Endodermal cell (in vitro differentiated cells): ENCODE data around the gene CDK15. TPM values are rescaled to one million over a fixed set of nuclear protein-coding genes. Genes with fewer than 3 reads are reported as not detected.

Source experiments
- DNase-seq: peaks from one replicate; pipeline ENCODE4 v3.0.0-alpha.2; 2017
- H3K27ac ChIP-seq: 2 replicates; pipeline ENCODE4 v1.5.1; 2013; ENCODE audit warnings: mild to moderate bottlenecking, low read depth, low read length, moderate library complexity
- H3K27me3 ChIP-seq: 2 replicates; pipeline ENCODE4 v1.6.1; 2013; ENCODE audit warnings: mild to moderate bottlenecking, low read length, moderate library complexity; ENCODE audit not compliant: insufficient read depth, control insufficient read depth, poor library complexity, severe bottlenecking
- H3K36me3 ChIP-seq: 2 replicates; pipeline ENCODE4 v1.7.0; 2013; ENCODE audit warnings: mild to moderate bottlenecking, low read length, moderate library complexity; ENCODE audit not compliant: control insufficient read depth, insufficient read depth
- H3K4me1 ChIP-seq: one replicate; pipeline ENCODE4 v1.7.0; 2013; ENCODE audit warnings: low read length; ENCODE audit not compliant: control insufficient read depth, insufficient read depth
- H3K4me3 ChIP-seq: 2 replicates; pipeline ENCODE4 v1.5.1; 2013; ENCODE audit warnings: mild to moderate bottlenecking, low read length, moderate library complexity
- H3K9ac ChIP-seq: 2 replicates; pipeline ENCODE4 v1.6.1; 2013; ENCODE audit warnings: mild to moderate bottlenecking, low read length, moderate library complexity; ENCODE audit not compliant: poor library complexity, severe bottlenecking; ENCODE audit errors: extremely low read depth
- H3K9me3 ChIP-seq: 2 replicates; pipeline ENCODE4 v1.6.1; 2013; ENCODE audit warnings: mild to moderate bottlenecking, low read length, moderate library complexity; ENCODE audit not compliant: control insufficient read depth
- H3K27ac Mint-ChIP-seq: 2 replicates; pipeline ENCODE4 v1.8.0; 2020; ENCODE audit warnings: mixed read lengths
- H3K27me3 Mint-ChIP-seq: 2 replicates; pipeline ENCODE4 v1.8.0; 2021; ENCODE audit warnings: mild to moderate bottlenecking, mixed read lengths; ENCODE audit not compliant: insufficient read depth
- H3K36me3 Mint-ChIP-seq: 2 replicates; pipeline ENCODE4 v1.8.0; 2020; ENCODE audit warnings: low read depth, mixed read lengths
- H3K4me1 Mint-ChIP-seq: 2 replicates; pipeline ENCODE4 v1.8.0; 2020; ENCODE audit warnings: mixed read lengths
- H3K4me3 Mint-ChIP-seq: 2 replicates; pipeline ENCODE4 v1.8.0; 2020; ENCODE audit warnings: mild to moderate bottlenecking, moderate library complexity, mixed read lengths
- H3K9me3 Mint-ChIP-seq: 2 replicates; pipeline ENCODE4 v1.8.0; 2020; ENCODE audit warnings: mild to moderate bottlenecking, mixed read lengths
- WGBS, 2 experiments: methylation state at CpG; one replicate each; pipeline versions ENCODE4 v1.1.5 to v1.1.7; 2013; ENCODE audit warnings: missing lambda C conversion rate in 2 of 2, mixed read lengths in 1 of 2; ENCODE audit not compliant: insufficient coverage in 1 of 2, insufficient read length in 1 of 2; 5-methylcytosine and 5-hydroxymethylcytosine counted together
- total RNA-seq, 2 donors: library from RNA; stranded (reverse); fragmentation: NEBNext Ultra II Directional in 1 of 2; extraction: Animal tissue kit (Norgen Biotek cat#: 25700) in 1 of 2; gene quantifications; 2 replicates in 1 of 2; 3 replicates in 1 of 2; pipeline ENCODE4 v1.2.1, GENCODE V29; 2021
- TF ChIP-seq, protein P1 (sequence below): fragments of 200-600 bp; sonication (generic); conservative IDR thresholded peaks from 2 replicates; pipeline ENCODE4 v1.5.0; 2021; ENCODE audit warnings: antibody characterized with exemption, mild to moderate bottlenecking

Gene CDK15
- total RNA-seq, 2 donors from 2014 or later = 0.35 TPM; not detected in 1

DNA sequence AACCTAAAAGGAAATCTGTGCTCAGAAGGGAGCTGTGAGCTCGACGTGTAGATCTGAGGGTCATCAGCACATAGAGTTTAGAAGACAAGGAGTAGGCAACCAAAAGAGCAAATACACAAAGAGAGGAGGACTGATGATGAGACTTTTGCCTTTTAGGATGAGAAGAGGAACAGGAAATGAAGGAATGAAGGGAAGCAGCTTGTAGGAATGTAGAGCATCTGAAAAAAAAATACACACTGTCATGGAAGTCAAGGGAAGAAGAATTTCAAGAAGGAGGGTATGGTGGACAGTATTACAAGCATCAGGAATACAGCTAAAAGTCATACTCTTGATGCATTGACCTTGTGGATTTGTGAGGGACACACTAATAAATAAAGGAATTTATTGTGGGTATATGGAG lies 21.9 kb downstream of the CDK15 start:
- peaks cover 1% of the 10 kb centered on the region for H3K4me1 Mint-ChIP-seq
- no peaks in the 10 kb centered on the region for H3K27me3 Mint-ChIP-seq
- H3K27ac ChIP-seq = no peak overlapping the region
- no peaks in the 10 kb centered on the region for H3K4me1 ChIP-seq
- H3K27ac Mint-ChIP-seq = no peak overlapping the region
- TF ChIP-seq, protein P1, sequence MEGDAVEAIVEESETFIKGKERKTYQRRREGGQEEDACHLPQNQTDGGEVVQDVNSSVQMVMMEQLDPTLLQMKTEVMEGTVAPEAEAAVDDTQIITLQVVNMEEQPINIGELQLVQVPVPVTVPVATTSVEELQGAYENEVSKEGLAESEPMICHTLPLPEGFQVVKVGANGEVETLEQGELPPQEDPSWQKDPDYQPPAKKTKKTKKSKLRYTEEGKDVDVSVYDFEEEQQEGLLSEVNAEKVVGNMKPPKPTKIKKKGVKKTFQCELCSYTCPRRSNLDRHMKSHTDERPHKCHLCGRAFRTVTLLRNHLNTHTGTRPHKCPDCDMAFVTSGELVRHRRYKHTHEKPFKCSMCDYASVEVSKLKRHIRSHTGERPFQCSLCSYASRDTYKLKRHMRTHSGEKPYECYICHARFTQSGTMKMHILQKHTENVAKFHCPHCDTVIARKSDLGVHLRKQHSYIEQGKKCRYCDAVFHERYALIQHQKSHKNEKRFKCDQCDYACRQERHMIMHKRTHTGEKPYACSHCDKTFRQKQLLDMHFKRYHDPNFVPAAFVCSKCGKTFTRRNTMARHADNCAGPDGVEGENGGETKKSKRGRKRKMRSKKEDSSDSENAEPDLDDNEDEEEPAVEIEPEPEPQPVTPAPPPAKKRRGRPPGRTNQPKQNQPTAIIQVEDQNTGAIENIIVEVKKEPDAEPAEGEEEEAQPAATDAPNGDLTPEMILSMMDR = no peak
- H3K4me3 ChIP-seq = no peak overlapping the region
- H3K36me3 Mint-ChIP-seq = no peaks in the 10 kb centered on the region
- peaks cover 4% of the 10 kb centered on the region for H3K9me3 Mint-ChIP-seq
- WGBS, 2 experiments = 94% methylated on average over 2 of the region's 2 CpGs
- H3K4me3 Mint-ChIP-seq = no peak overlapping the region
- peaks cover 16% of the 10 kb centered on the region for H3K9me3 ChIP-seq
- H3K27me3 ChIP-seq = no peaks in the 10 kb centered on the region
- no peaks in the 10 kb centered on the region for H3K36me3 ChIP-seq
- DNase-seq = no peak
- no peak overlapping the region for H3K9ac ChIP-seq

DNA sequence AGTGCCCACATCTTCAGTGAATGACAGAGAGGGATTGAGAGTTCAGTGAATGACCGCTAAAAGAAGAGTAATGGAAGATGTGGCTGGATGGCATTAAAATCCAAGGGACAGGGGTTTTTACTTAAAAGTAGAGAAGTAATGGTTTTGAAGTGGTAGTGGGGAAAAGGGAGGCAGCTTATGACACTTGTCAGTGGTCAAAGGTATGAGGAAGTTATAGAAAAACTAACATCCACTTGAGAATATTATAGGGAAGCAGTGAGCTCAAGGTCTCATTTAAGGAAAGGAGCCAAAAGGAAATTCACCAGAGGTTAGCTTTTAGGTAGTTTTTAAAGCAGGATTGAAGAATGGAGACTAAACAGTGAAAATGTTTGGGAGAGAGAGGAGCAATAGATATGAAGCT lies 24.3 kb downstream of the CDK15 start:
- Histone ChIP-seq H3K9ac (no peak overlapping the region), H3K27me3 (no peaks in the 10 kb centered on the region), H3K36me3 (no peaks in the 10 kb centered on the region), H3K9me3 (peaks cover 13% of the 10 kb centered on the region), H3K4me1 (no peaks in the 10 kb centered on the region), H3K4me3 (no peak overlapping the region), H3K27ac (no peak overlapping the region)
- Mint-ChIP-seq H3K9me3 (peaks cover 3% of the 10 kb centered on the region), H3K4me3 (no peak overlapping the region), H3K4me1 (peaks cover under 1% of the 10 kb centered on the region), H3K27ac (no peak overlapping the region), H3K27me3 (no peaks in the 10 kb centered on the region), H3K36me3 (no peaks in the 10 kb centered on the region)
- WGBS, 2 experiments = 82 to 91% methylated on average over 1 of the region's 1 CpG
- no peak for DNase-seq
- TF ChIP-seq, protein P1 = no peak

DNA sequence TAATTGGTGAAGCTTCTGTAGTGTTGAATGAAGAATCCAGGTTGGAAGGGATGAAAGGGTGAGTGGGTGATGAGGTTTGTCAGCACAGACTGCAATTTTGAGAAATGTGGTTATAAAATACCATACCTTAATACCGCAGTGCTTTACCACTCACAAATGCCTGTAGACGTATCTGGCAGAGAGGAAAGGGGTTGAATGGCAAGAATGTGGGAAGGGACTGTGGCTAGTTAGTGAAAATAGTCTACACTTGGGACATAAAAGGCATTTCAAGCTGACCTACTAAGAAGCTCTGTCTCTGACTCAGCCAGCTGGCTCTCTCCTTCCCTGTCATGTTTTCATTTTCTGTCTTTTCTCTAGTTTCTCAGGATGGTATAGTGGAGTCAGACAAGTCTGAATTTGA lies 25.1 kb downstream of the CDK15 start:
- H3K27ac ChIP-seq = no peak overlapping the region
- Mint-ChIP-seq H3K4me3 (no peak overlapping the region), H3K36me3 (no peaks in the 10 kb centered on the region), H3K4me1 (no peaks in the 10 kb centered on the region), H3K27me3 (no peaks in the 10 kb centered on the region), H3K9me3 (no peaks in the 10 kb centered on the region), H3K27ac (no peak overlapping the region)
- H3K36me3 ChIP-seq = no peaks in the 10 kb centered on the region
- TF ChIP-seq, protein P1 = no peak
- no peak for DNase-seq
- WGBS, 2 experiments = 100% methylated on average over 1 of the region's 2 CpGs; no CpG with 5 or more reads in 1 of the 2 experiments
- H3K27me3 ChIP-seq = no peaks in the 10 kb centered on the region
- H3K9ac ChIP-seq = no peak overlapping the region
- H3K9me3 ChIP-seq = peaks cover 8% of the 10 kb centered on the region
- no peak overlapping the region for H3K4me3 ChIP-seq
- H3K4me1 ChIP-seq = no peaks in the 10 kb centered on the region
